ENCODE data around the gene HNRNPC.
"Not testable (repeated sequence)": the region's sequence is repeated elsewhere in the genome, so short reads cannot be mapped to it uniquely, and the experiment has no call there.

HNRNPC gene

DNA sequence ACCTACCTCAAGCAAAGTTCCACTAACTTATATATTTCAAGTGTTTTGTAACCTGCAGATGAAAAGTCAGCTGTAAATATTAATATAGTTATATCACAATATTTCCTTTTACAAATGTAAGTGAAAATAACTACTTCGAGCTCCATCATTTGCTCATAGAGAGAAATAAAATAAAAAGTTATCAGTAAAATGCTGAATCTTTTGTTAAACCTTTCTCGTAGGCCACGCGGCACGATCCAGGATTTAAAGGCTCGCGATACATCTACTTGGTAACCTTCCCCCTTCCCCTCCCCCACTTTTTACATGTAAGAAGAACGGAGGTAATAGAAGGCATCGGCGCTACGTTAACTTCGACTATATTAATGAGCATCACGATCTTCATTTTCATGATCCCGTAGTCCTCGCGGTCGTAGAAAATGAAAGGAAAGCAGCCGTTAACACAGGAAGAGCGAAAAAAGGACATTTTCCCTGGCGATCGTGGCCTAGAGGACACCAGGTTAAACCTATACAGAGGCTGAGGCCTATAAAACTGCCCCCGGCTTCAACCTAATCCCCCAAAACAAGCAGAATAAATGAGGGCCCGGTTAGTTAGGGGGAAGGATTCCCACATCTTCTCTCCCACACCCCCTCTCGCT, 508 bp downstream of the HNRNPC start:
- peak; percentile 68 for DNase-seq

DNA sequence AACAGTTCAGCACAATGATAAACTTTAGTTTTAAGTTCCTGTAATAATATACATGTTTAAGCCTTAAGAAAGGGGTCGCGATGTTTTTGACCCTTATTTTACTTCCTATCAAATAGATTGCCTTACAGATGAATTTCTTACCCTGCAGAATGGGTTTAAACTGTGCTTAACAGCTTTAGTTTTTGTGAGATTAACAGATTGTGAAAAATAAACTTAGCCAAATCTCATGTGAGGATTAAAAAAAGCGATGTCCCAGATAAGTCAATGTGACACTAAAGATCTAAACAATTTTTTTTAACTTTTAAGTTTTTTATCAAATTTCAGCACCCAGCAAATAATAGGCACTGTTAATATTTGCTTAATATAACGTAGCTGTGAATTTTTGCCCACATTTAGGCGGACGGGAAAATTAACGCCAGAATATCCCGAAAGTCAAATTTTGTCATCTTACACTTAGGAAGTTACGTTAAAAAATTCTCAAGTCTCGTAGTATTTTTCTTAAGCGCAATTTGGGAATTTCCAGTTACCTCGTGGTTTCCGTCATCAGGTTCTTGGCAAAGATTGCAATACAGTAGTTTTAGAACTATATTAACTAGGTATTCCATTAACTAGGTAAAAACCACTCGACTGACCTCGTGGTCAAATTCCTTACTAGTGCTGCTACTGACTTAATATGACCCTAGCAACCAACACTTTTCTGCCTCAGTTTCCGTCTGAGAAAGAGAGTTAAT, 1.2 kb downstream of the HNRNPC start:
- DNase-seq = no peak

DNA sequence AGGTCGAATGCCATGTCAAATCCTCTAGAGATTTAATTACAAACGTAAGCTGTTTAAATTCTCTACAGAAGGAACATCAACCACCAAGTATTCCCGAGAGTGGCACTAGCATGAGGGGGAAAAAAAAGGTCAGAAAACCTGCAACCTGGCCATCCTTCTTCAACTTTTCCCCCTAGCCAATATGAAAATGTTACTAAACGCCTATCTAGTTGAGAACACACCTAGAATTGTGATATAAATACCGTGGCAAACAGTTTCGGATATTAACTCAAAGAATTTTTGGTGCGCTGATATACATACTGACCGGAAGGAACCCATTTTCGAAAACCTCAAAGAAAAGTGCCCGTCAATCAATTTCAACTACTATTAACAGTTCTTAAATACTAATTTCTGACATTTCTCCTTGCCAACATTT, 1.8 kb downstream of the HNRNPC start:
- no peak for DNase-seq

DNA sequence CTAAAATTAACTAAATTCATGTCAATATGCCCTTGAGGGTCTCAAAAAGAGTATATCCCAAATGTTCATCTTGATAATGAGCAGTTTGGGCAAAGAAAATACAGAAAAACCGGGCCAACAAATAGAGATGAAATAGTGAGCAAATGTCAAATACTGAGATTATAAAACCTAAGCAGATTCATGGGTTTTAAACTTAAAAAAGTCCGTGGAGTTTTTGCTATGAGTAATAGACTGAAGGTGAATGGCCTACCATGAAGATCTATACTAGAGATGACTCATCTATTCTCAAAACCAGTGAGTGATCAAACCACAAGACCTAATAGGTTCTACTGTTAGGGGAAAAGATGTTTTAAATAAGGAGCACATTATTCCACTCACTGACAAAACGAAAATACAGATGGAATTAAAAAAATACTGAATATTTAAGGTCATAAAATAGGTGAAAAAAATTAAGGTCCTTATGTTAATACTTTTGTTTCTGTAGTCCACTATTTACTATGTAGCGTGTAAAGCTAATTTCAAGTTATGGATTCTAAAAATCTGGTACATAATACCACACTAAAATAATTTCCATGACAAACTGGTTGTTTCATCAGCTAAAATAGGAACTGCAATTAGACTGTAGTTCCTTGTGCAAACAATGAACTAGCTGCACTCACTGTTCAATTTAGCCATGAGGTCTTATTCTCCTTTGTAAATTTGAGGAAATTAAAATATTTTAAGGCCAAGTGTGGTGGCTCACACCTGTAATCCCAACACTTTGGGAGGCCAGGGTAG, 5.0 kb downstream of the HNRNPC start:
- no peak for DNase-seq

DNA sequence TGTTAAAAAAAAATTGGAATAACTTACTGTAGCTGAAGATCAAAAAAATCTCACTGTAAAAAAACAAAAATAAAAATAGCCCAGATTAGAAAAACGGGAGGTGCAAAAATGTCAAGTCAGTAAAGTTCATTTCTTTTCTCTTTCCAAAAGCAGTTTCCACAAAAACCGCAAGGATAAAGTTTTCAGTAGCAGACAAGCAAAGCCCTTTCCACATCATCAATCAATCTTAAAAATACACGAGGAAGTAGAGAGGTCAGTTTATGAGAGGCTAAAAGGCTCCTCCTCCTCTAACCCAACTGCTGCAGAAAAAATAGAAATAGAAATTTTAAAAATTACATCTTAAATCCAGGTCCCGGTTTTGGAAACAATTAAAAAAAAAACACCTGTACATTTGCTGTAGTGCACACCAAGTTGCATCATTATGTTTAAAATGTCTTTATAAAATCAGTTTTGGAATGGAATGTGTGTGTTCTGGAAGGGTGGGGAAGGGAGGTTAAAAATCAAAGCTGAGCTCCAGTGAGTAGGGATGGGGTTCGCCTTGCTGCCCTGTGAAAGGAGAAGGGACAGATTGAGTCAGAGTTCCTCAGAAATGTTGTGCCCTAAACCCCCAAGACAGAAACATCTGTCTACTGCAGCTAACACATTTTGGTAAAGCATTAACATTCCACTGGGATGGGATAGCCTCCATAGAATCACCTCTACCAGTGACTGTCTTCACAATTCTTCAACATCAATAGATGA, 5.8 kb downstream of the HNRNPC start:
- no peak for DNase-seq

DNA sequence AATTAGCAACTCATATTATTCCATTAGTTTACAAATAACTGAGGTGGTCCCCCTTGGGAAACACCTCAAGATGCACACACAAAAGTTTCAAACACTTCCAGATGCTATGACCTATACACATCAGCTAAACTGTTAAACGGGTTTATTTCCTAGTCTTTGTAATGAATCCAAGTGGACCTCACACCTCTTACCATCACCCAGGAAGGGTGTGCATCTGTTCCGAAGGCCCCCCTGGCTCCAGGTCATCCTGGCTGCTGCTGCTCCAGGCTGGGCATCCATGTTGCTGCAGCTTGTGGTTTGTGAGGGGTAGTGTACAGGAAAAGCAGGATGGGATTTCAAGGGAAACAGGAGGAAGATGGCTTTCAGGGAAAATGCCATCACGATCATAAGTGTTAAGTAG, 6.8 kb downstream of the HNRNPC start:
- no peak for DNase-seq

DNA sequence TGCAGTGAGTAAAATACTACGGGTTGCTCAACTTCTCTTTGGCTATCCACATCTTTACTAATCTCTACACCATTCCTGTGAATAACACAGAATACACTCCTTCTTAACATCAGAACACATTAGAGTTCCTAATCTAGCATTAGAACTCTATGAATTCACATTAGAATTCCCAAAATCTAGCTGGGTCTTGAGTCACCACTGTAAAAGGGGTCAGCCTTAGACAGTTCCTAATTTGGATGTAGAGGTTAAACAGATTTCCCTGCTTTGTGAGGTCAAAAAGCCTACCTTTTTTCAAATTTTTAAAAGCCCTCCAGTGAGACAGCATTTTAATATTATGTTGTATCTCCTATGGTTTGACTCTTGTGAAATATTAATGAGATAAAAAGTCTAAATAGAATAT, 7.4 kb downstream of the HNRNPC start:
- no peak for DNase-seq

DNA sequence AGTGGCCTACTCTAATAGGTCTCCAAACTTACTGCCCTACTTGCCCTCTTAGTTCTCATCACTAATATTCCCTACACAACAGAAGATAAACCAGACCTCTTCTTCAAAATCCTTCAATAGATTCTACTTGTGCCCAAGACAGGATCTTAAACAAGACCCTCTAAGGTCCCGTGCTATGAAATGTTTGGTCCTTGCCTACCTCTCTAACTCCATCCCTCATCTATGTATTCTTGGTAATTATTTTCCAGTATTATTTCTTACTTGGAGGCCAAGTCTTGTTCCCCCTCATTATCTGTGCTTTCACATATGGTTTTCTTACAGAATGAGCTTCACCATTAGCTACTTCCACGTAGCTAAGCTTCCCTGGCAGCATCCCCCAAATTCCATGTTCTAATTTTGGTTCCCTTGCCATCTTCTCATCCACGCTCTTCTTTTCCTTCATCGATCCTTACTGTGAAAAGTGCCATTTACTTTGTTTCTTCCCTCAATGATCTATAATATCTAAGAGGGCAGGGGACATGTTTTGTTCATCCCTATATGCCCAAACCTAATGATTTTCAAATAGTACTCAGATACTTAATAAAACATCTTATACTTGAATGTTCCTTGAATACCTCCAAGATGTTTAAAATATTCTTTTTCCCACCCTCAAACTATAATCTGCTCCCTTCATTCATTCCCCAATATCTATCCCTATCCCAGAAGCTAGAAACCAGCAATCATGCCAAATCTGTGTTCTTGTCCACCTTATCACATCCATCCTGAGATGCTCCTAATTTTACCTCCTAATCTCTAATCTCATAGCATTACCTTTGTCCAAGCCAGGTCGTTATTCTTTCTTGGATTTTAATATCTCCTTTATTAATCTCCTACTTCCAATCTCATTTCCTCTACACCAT, 10.1 kb downstream of the HNRNPC start:
- DNase-seq = no peak

DNA sequence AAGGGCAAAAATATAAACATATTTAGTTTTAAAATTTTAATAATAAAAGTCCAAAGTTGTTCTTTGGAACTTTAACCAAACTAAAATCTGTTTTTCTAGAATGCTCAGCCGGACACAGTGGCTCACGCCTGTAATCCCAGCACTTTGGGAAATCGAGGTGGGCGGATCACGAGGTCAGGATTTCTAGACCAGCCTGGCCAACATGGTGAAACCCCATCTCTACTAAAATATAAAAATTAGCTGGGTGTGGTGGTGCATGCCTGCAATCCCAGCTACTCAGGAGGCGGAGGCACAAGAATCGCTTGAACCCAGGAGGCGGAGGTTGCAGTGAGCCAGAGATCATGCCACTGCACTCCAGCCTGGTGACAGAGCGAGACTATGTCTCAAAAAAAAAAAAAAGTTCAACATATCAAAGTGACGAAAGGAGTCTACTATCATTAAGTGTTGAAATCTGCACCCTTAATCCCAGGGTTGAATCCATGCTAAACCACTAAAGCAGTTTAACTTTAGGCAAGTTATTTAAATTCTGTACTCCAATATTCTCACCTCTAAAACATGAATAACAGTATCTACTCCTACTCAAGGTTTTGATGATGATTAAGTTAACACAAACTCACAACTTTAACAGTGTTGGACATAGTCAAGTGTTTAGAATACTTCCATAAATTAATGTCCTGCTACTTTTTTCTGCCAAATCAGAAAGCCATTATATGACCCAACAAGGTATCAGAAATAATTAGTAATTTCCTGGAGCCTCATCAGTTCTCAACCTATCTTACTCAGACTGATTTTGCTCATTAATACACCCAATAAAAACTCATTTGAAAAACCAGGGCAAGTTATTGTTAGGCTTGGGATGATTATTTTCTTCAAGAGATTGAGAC, 11.0 kb downstream of the HNRNPC start:
- DNase-seq = no peak

DNA sequence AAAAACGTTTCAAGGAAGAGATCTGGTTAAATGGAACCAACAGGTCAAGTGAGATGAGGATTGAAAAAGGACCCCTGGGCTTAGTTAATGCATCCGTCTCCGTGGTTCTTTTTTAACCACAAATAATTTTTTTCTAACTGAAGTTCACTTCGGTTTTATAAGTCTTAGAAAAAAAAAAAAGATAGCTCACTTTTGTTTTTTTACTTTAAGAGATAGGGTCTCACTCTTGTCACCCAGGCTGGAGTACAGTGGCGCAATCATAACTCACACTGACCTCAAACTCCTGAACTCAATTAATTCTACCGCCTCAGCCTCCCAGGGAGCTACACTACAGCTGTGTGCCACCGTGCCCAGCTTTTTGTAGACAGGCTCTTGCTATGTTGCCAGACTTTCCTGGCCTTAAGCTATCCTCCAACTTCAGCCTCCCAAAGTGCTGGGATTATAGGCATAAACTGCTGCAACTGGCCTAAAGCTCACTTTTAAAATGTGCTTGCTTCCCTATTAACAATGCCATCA, 11.8 kb downstream of the HNRNPC start:
- no peak for DNase-seq

DNA sequence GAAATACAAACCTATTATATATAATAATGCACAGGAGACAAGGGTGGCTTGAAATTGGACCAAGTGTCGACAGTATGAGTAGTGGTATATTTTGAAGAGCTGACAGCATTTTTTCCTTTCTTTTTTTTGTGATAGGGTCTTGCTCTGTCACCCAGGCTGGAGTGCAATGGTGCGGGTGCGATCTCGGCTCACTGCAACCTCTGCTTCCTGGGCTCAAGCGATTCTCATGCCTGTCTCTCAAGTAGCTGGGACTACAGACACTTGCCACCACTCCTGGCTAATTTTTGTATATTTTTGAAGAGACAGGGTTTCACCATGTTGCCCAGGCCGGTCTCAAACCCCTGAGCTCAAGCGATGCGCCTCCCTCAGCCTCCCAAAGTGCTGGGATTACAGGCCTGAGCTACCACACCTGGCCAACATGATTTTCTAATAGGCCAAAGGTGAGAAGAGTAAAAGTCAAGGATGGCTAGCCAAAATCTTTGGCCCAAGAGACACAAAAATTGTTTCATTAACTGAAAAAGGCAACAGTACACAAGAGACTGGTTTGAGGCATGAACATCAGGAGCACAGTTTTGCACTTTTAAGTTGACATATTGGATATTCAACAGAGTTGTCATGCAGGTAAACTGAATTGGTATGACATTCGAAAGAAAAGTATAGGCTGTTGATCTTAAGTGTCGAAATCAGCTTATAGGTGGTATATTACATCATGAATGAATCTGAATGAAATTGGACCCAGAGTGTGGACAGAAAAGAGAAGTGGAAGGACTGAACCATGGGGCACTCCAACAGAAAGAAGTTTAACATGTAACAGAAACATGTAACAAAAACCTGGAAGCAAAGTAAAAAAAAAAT, 12.5 kb downstream of the HNRNPC start:
- no peak for DNase-seq

DNA sequence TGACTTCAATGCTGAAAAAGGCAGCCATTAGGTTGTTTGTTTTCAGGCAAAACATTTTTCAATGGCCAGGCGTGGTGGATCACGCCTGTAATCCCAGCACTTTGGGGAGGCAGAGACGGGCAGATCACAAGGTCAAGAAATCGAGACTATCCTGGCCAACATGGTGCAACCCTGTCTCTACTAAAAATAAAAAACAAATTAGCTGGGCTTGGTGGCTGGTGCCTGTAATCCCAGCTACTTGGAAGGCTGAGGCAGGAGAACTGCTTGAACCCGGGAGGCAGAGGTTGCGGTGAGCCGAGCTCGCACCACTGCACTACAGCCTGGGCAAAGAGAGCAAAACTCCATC, 13.2 kb downstream of the HNRNPC start:
- DNase-seq = not testable (repeated sequence)

DNA sequence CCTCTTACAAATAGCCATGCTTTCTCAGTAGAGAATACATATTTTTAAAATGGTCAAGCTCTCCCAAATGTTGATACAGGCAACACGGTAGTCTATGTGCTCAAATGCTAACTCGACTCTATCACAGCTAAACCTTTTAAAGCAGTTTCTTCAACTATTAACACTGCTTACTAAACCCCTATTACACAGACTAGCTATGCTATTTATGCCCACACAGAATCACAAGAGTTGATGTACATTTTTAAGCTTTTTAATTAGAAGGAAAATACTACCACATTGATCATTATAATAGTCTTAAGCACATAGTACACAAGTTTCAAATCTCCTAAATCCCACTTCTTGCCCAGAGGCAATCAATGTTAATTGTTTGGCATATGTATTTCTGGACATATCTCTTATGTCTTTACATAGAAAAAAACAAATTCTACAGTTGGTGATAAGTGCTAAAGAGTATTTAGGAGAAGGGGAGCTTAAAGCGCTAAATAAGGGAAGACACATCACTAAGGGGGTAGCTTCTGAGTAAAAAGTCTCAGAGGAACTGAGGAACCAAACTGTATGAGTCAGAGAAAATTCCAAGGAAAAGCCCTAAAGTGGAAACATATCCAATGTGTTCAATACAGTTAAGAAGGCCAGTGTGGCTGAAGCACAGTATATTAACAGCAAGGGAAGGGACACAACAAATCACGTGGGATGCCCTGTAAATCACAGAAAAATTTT, 13.7 kb downstream of the HNRNPC start:
- no peak for DNase-seq

DNA sequence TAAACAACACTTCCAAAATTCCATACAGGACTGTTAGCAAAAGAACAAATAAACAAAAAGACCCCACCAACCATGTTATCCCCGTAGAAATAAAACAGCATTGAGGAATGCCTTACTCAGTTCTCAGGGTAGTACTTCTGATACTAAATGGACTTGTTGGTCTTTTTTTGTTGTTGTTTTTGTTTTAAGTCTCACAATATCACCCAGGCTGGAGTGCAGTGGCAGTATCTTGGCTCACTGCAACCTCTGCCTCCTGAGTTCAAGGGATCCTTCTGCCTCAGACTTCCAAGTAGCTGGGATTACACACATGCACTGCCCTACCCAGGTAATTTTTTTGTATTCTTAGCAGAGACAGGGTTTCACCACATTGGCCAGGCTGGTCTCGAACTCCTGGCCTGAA, 17.1 kb downstream of the HNRNPC start:
- no peak for DNase-seq

DNA sequence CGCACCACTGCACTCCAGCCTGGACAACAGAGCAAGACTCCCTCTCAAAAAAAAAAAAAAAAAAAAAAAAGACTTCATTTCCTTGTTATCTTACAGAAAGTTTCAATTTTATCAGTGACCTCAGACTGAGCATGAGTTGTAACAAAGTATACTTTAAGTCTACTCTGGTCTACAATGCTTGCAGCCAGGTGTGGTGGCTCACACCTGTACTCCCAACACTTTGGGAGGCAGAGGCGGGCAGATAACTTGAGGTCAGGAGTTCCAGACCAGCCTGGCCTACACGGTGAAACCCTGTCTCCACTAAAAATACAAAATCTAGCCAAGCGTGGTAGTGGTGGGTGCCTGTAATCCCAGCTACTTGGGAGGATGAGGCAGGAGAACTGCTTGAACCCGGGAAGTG, 18.0 kb downstream of the HNRNPC start:
- no peak for DNase-seq

DNA sequence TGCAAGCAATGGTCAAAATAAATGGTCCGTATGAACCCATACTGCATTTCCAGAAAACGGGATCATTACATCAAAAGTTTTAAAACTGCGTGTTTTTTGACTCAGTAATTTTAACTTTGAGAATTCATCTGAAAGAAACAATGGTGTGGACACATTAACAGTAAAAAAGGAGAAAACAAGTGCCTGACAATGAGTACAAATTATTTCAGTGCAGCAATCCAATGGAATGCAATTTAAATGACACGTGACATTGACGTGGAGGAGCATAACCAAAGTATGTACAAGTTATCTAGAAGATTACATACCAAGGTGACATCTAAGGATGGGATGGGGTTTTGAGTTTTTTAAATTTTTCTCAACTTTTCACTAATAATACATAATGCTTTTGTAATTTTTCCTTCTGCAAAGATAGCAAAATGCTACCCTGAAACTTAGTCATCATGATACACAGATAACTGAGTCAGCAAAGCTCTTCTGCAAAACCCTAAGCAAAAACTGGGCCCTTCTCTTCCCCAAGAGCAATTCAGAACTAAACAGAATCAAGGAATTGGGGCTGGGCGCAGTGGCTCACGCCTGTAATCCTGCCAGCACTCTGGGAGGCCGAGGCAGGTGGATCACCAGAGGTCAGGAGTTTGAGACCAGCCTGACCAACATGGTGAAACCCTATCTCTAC, 20.4 kb downstream of the HNRNPC start:
- DNase-seq = no peak

DNA sequence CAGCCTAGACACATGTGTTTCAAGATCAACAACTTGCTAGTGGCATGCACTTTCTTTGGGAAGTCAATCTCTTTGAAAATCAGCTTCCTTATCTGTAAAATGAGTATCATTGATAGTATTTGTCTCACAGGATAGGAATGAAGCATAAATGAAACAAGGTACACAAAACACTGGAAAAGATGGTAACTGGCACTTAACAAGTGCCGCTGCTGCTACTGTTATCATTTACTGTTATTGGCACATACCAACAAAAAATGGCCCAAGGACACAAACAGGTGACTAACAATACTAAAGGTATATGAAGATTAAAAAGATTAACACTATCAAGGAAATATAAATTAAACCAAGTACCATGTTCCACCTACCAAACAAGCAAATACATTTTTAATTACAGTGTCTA, 20.9 kb downstream of the HNRNPC start:
- DNase-seq = no peak

DNA sequence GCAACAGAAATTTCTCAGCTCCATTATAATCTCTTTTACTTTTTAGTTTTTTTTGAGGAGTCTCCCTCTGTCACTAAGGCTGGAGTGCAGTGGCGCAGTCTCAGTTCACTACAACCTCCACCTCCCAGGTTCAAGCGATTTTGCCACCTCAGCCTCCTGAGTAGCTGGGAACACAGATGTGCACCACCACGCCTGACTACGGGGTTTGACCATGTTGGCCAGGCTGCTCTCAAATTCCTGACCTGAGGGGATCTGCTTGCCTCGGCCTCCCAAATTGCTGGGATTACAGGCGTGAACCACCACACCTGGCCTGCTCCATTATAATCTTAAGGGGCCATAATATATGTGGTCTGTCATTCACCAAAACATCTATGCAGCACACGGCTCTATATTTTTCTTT, 23.4 kb downstream of the HNRNPC start:
- no peak for DNase-seq

DNA sequence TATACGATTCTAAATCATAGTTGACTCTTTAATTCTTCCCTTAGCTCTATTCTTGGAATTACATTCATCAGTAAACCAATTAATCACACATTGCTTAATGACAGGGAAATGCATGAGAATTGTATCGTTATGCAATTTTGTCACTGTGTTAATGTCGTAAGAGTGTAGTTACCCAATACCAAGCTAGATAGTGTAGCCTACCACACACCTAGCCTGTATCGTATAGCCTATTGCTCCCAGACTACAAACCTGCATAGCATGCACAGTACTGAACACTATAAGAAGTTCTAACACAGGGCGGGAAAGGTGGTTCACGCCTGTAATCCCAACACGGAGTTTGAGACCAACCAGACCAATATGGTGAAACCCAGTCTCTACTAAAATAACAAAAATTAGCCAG, 24.7 kb downstream of the HNRNPC start:
- no peak for DNase-seq
